GM21423 (cell line): ENCODE results near the gene HIGD2A.
A peak's percentile ranks its signal among the peaks of the same experiment; 100 is the strongest.

ENCODE experiments used
- ATAC-seq: cut with Tn5 transposase; IDR thresholded peaks from one replicate; pipeline ENCODE4 v1.9.1; 2021; ENCODE audit warnings: mild to moderate bottlenecking, moderate library complexity; ENCODE audit not compliant: unreplicated experiment

HIGD2A gene

DNA sequence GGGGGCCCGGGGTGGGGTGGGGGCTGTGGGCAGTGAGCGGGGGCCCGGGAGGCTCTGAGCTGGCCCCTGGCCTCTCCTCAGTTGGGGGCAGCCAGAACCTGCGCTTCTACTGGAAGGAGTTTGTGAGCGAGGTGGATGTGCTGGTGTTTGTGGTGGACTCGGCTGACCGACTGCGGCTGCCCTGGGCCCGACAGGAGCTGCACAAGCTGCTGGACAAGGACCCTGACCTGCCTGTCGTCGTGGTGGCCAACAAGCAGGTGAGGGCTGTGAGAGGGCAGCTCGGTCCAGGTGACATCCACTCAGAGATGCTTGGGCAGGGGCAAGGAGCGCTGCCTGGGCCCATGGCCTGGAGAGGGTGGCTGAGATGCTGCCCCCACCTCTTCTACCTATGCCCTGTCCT is 19.8 kb upstream of the HIGD2A start:
- ATAC-seq = no peak

GRCh38 chr5:176369934-176370711 is 18.4 kb upstream of the HIGD2A start:
- no peak for ATAC-seq

DNA sequence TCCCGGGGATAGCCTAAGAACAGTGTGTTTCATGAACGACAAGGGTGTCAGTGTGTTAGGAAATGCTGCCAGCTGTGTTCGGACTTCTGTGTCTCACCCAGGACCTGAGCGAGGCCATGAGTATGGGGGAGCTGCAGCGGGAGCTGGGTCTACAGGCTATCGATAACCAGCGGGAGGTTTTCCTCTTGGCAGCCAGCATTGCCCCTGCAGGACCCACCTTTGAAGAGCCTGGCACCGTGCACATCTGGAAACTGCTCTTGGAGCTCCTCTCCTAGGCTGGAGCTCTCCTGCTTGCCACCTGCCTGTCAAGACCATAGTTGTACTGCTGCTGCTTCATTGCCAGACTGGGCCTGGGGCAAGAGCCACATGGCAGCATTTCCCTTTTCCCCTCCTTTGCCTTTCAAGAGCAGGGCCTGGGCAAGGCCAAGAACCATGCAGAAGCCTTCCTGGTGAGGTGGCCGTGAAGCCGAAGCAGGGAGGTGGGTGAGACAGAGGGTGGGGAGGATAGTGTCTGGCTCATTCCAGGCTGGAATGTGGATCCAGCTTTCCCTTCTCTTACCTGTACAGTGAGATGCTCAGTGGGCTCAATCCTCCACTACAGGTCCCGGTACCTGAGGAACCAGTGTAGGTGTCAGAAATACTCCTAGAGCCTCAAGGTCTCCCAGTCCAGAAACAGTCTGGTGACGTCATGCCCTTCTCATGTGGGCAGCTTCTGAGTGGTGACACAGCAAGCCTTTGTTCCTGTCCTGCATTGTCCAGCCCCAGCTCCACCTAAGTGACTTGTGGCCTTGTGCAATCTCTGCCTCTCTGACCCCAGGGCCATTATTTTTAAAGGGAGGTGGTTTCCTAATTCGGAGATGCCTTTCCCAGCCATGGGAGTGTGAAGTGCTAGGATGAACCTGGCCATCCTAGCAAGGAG is 16.7 kb upstream of the HIGD2A start:
- no peak for ATAC-seq

- no peak for ATAC-seq
Measured at GRCh38 chr5:176373100-176373818, 15.3 kb upstream of the HIGD2A start.

DNA sequence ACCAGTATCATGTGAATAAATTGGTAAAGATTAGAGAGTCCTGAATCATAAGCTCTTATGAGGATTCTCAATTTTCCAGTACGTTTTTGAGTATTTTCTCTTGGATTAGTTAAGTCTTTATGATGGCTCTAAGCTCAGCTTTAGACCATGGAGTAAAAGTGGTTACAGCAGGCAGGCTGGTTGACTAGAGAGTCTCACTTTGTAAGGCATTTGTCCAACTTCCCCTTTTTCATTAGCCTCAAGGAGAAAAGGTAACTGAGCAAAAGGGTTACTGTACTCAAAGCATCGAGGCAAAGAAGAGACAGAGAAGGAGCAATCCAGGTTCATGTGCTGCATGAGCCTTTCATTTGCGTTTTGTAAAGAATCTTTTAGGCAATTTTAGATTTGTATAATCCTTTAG is 8.7 kb upstream of the HIGD2A start:
- peak; percentile 60 for ATAC-seq

GRCh38 chr5:176381423-176381822 is 7.1 kb upstream of the HIGD2A start:
- ATAC-seq = no peak

GRCh38 chr5:176381979-176382378 is 6.6 kb upstream of the HIGD2A start:
- ATAC-seq = no peak

GRCh38 chr5:176382721-176383120 is 5.8 kb upstream of the HIGD2A start:
- ATAC-seq = no peak

GRCh38 chr5:176383248-176383905 is 5.2 kb upstream of the HIGD2A start:
- ATAC-seq = no peak

- ATAC-seq = no peak
Measured at GRCh38 chr5:176383961-176384360, 4.6 kb upstream of the HIGD2A start.

DNA sequence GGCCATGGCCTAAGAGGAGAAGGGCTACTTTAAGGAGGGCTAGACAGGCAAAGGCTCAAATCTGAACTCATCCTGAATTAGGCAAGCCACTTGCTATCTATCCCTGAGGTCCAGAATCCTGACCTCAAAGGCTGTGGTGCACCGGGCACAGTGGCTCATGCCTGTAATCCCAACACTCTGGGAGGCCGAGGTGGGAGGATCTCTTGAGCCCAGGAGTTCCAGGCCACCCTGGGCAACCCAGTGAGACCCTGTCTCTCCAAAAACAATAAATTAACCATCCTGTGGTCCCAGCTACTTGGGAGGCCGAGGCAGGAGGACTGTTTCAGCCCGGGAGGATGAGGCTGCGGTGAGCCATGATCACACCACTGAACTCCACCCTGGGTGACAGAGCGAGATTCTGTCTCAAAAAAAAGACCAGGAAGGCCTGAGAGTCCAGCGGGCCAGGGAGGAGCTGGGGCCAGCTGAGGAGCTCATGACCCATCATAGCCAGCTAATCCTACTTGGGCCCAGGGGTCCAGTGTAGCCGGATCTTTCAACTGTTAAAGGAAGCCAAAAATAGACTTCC is 4.1 kb upstream of the HIGD2A start:
- ATAC-seq = no peak

- ATAC-seq = no peak
Measured at GRCh38 chr5:176384991-176385390, 3.6 kb upstream of the HIGD2A start.

DNA sequence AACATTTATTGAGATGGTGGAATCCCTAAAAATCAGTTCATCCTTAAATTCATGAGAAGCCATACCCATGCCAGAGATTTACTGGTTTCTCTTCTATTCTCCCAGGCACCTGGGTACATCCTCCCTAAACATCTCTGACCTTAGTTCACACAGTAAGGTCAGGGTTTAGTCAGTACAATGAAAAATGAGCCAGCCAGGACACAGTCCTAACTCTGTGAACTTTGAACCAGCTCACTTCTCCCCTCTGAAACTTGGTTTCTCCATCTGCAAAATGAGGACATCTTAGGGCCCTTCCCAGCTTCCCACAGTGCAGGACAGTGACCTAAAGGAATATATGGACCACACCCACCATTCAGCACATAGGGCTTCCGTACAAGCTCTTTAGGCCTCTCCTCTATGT is 2.1 kb upstream of the HIGD2A start:
- no peak for ATAC-seq

- ATAC-seq = no peak
Measured at GRCh38 chr5:176387384-176387925, 1.1 kb upstream of the HIGD2A start.

DNA sequence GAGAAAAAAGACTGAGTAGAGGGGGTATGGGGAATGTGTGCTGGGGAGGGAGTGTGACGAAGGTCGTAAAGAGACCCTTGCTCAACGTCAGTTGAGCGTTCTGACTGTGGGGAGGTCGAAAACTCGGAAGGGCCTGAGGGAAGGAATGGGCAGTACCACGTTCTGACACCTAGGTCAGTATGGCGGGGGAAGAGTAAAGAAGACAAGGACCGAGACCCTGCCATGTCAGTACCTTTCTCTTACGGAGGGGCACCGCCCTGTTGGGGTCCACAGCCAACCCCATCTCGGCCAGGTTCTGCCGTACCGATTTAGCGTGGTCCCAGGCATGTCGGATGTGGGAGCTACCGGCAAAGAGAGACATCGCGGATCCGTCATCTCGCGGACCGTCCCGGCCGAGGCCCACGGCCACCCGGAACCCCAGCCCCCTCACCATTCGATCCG is 528 bp upstream of the HIGD2A start:
- ATAC-seq = no peak

DNA sequence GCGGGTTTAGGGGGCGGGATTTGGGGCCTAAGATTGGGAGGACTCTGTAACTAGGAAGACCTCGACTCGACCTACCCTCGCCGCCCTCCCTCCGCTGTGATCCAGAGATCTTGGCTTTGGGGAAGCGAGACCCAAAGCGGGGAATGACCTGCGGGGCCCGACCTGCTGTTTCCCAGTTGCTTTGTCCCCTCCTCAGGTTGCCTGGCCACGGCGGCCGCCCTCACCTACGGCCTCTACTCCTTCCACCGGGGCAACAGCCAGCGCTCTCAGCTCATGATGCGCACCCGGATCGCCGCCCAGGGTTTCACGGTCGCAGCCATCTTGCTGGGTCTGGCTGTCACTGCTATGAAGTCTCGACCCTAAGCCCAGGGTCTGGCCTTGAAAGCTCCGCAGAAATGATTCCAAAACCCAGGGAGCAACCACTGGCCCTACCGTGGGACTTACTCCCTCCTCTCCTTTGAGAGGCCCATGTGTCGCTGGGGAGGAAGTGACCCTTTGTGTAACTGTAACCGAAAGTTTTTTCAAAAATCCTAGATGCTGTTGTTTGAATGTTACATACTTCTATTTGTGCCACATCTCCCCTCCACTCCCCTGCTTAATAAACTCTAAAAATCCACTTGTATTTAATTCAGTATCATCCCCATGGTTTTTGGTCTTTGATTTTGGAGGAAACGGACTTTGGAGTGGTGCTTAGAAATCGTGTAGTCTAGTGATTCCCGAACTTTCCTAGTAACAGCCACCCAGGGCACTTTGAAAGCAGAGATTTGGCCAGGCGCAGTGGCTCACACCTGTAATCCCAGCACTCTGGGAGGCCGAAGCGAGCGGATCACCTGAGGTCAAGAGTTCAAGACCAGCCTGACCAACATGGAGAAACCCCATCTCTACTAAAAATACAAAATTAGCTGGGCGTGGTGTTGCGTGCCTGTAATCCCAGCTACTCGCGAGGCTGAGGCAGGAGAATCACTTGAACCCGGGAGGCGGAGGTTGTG is 878 bp downstream of the HIGD2A start:
- no peak for ATAC-seq

- ATAC-seq = no peak
Measured at GRCh38 chr5:176391479-176391878, 2.9 kb downstream of the HIGD2A start.

DNA sequence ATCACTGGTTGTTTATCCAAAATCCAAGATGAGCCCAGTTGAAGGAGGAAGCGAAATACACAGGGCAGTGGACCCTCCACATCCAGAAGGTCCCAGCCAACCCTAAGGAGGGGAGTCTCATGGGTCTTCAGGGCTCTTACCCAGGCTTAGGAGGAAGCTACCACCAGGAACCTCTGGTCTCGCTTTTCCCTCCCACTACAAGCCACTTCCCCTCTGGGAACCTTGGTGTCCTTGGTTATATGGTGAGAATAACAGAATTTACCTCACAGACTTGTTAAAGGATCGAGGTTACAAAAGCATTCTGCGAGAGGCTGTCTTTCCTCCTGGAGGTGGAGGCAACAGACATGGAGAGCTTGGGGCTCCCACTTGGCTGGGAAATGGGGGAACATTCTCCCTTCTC is 3.4 kb downstream of the HIGD2A start:
- no peak for ATAC-seq

DNA sequence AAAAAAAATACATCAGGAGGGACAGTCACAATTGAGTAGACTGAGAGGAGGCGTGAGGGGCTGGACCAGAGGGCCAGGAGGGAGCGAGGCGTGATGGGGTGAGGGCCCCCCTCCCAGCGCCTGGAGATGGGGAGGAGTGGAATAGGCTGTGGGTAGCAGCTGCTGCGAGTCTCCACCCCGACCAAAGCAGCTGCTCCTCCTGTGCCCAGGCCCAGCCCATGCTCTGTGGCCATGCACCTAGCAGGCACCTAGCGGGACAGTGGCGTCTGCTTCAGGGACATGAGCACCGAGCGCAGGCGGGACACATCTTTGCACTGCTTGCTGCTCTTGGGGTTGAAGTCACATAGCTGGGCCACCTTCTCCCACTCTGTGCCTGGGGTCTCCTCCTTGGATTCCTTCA is 4.0 kb downstream of the HIGD2A start:
- no peak for ATAC-seq
